Keratinocyte (primary cell): ENCODE measurements around the gene ILDR1. TPM values are rescaled to one million over a fixed set of nuclear protein-coding genes. Genes with fewer than 3 reads are reported as not detected.

Experiments used
- DNase-seq: peaks from one replicate; pipeline ENCODE4 v3.0.0-alpha.2; 2011; ENCODE audit warnings: low read depth, missing footprints, low spot score
- FAIRE-seq: peaks from 2 replicates; lab custom pipeline; 2011; peaks lifted over from hg19 to GRCh38; lab: Jason Lieb, UNC
- H2AFZ ChIP-seq: 2 replicates; pipeline ENCODE4 v1.6.0; 2012; ENCODE audit warnings: low read length, control low read depth, inconsistent platforms; ENCODE audit not compliant: control insufficient read depth
- H3K27ac ChIP-seq: 2 replicates; pipeline ENCODE4 v1.5.1; 2011; ENCODE audit warnings: low read length; ENCODE audit not compliant: control insufficient read depth, insufficient read depth
- H3K27me3 ChIP-seq: 3 replicates; pipeline ENCODE4 v1.6.0; 2011; ENCODE audit warnings: low read length; ENCODE audit not compliant: control insufficient read depth, insufficient read depth; ENCODE audit errors: extremely low read depth
- H3K36me3 ChIP-seq, 2 experiments: 2 replicates in 1 of 2; 3 replicates in 1 of 2; pipeline ENCODE4 v1.5.1; 2011; ENCODE audit warnings: low read length in 2 of 2, mild to moderate bottlenecking in 1 of 2; ENCODE audit not compliant: control insufficient read depth in 2 of 2, insufficient read depth in 2 of 2; ENCODE audit errors: extremely low read depth in 1 of 2
- H3K4me1 ChIP-seq: 3 replicates; pipeline ENCODE4 v1.5.1; 2011; ENCODE audit warnings: low read length; ENCODE audit not compliant: control insufficient read depth, insufficient read depth; ENCODE audit errors: extremely low read depth
- H3K4me2 ChIP-seq: 3 replicates; pipeline ENCODE4 v1.6.0; 2011; ENCODE audit warnings: low read depth, low read length; ENCODE audit not compliant: control insufficient read depth, insufficient read depth; ENCODE audit errors: extremely low read depth
- H3K4me3 ChIP-seq, 3 experiments: fragments of 200-600 bp in 1 of 3; sonication (generic) in 1 of 3; 2 replicates in 2 of 3; 3 replicates in 1 of 3; pipeline ENCODE4 v1.5.1; 2011 to 2016; ENCODE audit warnings: low read length in 3 of 3, mild to moderate bottlenecking in 3 of 3, control low read depth in 2 of 3, inconsistent platforms in 1 of 3, low read depth in 1 of 3, mixed read lengths in 1 of 3, mixed run types in 1 of 3, moderate library complexity in 1 of 3; ENCODE audit not compliant: control insufficient read depth in 2 of 3, insufficient read depth in 2 of 3; ENCODE audit errors: extremely low read depth in 1 of 3
- H3K79me2 ChIP-seq: 2 replicates; pipeline ENCODE4 v1.6.0; 2012; ENCODE audit warnings: low read length; ENCODE audit not compliant: control insufficient read depth, insufficient read depth
- H3K9ac ChIP-seq: 3 replicates; pipeline ENCODE4 v1.6.0; 2011; ENCODE audit warnings: low read length; ENCODE audit not compliant: control insufficient read depth, insufficient read depth; ENCODE audit errors: extremely low read depth
- H3K9me1 ChIP-seq: 3 replicates; pipeline ENCODE4 v1.6.0; 2011; ENCODE audit warnings: low read length; ENCODE audit not compliant: control insufficient read depth, insufficient read depth; ENCODE audit errors: extremely low read depth
- H3K9me3 ChIP-seq: 2 replicates; pipeline ENCODE4 v1.5.1; 2012; ENCODE audit warnings: low read depth, low read length; ENCODE audit not compliant: control insufficient read depth
- H4K20me1 ChIP-seq: 3 replicates; pipeline ENCODE4 v1.6.0; 2011; ENCODE audit warnings: low read length; ENCODE audit not compliant: control insufficient read depth, insufficient read depth; ENCODE audit errors: extremely low read depth
- EZH2 ChIP-seq: IDR thresholded peaks from one replicate; pipeline ENCODE4 v1.6.1; 2012; ENCODE audit warnings: inconsistent platforms, mild to moderate bottlenecking, low read length, moderate library complexity
- dilution Hi-C: fragments of 300-500 bp; cut with MboI; formaldehyde crosslinking; loops from one replicate; pipeline ENCODE4 v1.7.0; 2020; ENCODE audit warnings: low sequenced_read_pairs; ENCODE audit not compliant: extremely low pct_ligation_motif_present
- polyA plus RNA-seq, 5 experiments: library from polyadenylated mRNA; depleted of rRNA in 3 of 5; stranded (reverse) in 3 of 5; stranded (forward) in 1 of 5; unstranded in 1 of 5; fragments of >200 nt; gene quantifications; 1 replicate in 1 of 5; 2 replicates in 3 of 5; 3 replicates in 1 of 5; pipeline versions ENCODE4 v1.2.1 to v1.2.3, GENCODE V29; 2011 to 2012; ENCODE audit warnings: missing spikeins in 2 of 5, low read depth in 1 of 5, low replicate concordance in 1 of 5
- TF ChIP-seq, protein P1 (sequence below), 3 experiments: IDR thresholded peaks in 1 of 3; conservative IDR thresholded peaks in 1 of 3; optimal IDR thresholded peaks in 1 of 3; 2 replicates in 2 of 3; 3 replicates in 1 of 3; pipeline versions ENCODE3 to v1.5.1; 2011; ENCODE audit warnings: low read length in 3 of 3, mild to moderate bottlenecking in 3 of 3, moderate library complexity in 2 of 3, control low read depth in 1 of 3, inconsistent platforms in 1 of 3; ENCODE audit not compliant: insufficient read depth in 2 of 3; ENCODE audit errors: extremely low read depth in 1 of 3

ILDR1 gene
- polyA plus RNA-seq, 1 donor (not counting 4 experiments of a cell fraction or from before 2014, with no cell fraction given), result 0.09 TPM

DNA sequence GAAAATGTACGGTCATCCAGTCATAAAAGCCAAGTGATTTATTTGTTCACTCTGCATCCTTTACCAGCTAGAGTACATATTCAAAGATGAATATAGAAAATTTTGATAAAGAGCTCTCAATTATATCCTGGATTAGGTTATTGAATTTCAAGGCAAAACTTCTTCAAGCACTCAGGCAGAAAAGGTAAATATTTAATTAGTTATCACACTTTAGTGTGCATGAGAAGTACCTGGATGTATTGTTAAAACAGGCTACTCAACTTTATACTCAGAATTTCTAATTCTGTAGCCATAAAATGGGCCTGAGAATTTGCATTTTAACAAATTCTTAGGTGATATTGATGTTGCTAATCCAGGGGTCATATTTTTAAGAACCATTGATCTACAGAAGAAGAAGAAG lies 45.3 kb downstream of the ILDR1 start:
- H3K4me1 ChIP-seq, result peaks cover 43% of the 10 kb centered on the region
- no peaks in the 10 kb centered on the region for H4K20me1 ChIP-seq
- H2AFZ ChIP-seq, result no peak overlapping the region
- H3K27ac ChIP-seq, result no peak overlapping the region
- H3K4me3 ChIP-seq, result no peak overlapping the region
- FAIRE-seq (no peak), DNase-seq (no peak)
- H3K36me3 ChIP-seq, result no peaks in the 10 kb centered on the region
- no peaks in the 10 kb centered on the region for H3K79me2 ChIP-seq
- no peaks in the 10 kb centered on the region for H3K9me3 ChIP-seq
- no peak overlapping the region for H3K4me2 ChIP-seq
- no peak overlapping the region for H3K9ac ChIP-seq
- H3K9me1 ChIP-seq, result peaks cover 2% of the 10 kb centered on the region
- no peaks in the 10 kb centered on the region for H3K27me3 ChIP-seq
- dilution Hi-C loops, result no loop called here
- TF ChIP-seq, protein P1, sequence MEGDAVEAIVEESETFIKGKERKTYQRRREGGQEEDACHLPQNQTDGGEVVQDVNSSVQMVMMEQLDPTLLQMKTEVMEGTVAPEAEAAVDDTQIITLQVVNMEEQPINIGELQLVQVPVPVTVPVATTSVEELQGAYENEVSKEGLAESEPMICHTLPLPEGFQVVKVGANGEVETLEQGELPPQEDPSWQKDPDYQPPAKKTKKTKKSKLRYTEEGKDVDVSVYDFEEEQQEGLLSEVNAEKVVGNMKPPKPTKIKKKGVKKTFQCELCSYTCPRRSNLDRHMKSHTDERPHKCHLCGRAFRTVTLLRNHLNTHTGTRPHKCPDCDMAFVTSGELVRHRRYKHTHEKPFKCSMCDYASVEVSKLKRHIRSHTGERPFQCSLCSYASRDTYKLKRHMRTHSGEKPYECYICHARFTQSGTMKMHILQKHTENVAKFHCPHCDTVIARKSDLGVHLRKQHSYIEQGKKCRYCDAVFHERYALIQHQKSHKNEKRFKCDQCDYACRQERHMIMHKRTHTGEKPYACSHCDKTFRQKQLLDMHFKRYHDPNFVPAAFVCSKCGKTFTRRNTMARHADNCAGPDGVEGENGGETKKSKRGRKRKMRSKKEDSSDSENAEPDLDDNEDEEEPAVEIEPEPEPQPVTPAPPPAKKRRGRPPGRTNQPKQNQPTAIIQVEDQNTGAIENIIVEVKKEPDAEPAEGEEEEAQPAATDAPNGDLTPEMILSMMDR (optimal IDR thresholded peaks at IDR 0.05 in 1 of 3, IDR thresholded peaks at IDR 0.05 in 1 of 3, conservative IDR thresholded peaks at IDR 0.05 in 1 of 3; ENCODE audit: extremely low read depth in 1 of 3, insufficient read depth in 2 of 3, low read length in 3 of 3), result no peak
- TF ChIP-seq EZH2, result no peak

- no peak overlapping the region for H3K4me3 ChIP-seq
- no peaks in the 10 kb centered on the region for H3K27me3 ChIP-seq
- peak overlapping the region; percentile 64 for H2AFZ ChIP-seq
- H3K9me3 ChIP-seq, result no peaks in the 10 kb centered on the region
- H3K9ac ChIP-seq, result peak overlapping the region; percentile 71
- no peaks in the 10 kb centered on the region for H3K36me3 ChIP-seq
- no peak for DNase-seq
- peak; percentile 79 for FAIRE-seq
- dilution Hi-C loops, result no loop called here
- H3K4me1 ChIP-seq, result peaks cover 43% of the 10 kb centered on the region
- peaks cover 2% of the 10 kb centered on the region for H3K9me1 ChIP-seq
- H3K4me2 ChIP-seq, result no peak overlapping the region
- TF ChIP-seq, protein P1 (optimal IDR thresholded peaks at IDR 0.05 in 1 of 3, IDR thresholded peaks at IDR 0.05 in 1 of 3, conservative IDR thresholded peaks at IDR 0.05 in 1 of 3; ENCODE audit: extremely low read depth in 1 of 3, insufficient read depth in 2 of 3, low read length in 3 of 3), result peak; percentile 10 to 50 (median 22)
- no peak for TF ChIP-seq EZH2
- H3K79me2 ChIP-seq, result no peaks in the 10 kb centered on the region
- peak overlapping the region; percentile 97 for H3K27ac ChIP-seq
- H4K20me1 ChIP-seq, result no peaks in the 10 kb centered on the region
These were observed 46.2 kb downstream of the ILDR1 start for GRCh38 chr3:121975702-121976302.
